Tibial artery (tissue), 4 donors: ENCODE measurements around the gene SLC24A3.

Experiments
- DNase-seq, 2 donors: peaks; one replicate each; pipeline ENCODE4 v3.0.0-alpha.2; 2019
- H3K27ac ChIP-seq, 2 donors: fragments of 200-600 bp; sonication (generic) in 1 of 2; 1 replicate in 1 of 2; 2 replicates in 1 of 2; pipeline ENCODE4 v1.5.1; 2018 to 2019; ENCODE audit warnings: mild to moderate bottlenecking in 1 of 2
- H3K27me3 ChIP-seq, 2 donors: fragments of 200-600 bp; sonication (generic) in 1 of 2; one replicate each; pipeline versions ENCODE4 v1.5.1 to v1.6.0; 2016 to 2019
- H3K36me3 ChIP-seq, 3 donors: fragments of 200-600 bp; sonication (generic) in 2 of 3; one replicate each; pipeline ENCODE4 v1.5.1; 2016 to 2019; ENCODE audit warnings: mild to moderate bottlenecking in 2 of 3
- H3K4me1 ChIP-seq, 4 donors: fragments of 200-600 bp; sonication (generic) in 2 of 4; 1 replicate in 3 of 4; 2 replicates in 1 of 4; pipeline ENCODE4 v1.5.1; 2016 to 2019
- H3K4me3 ChIP-seq, 2 donors: fragments of 200-600 bp; sonication (generic) in 1 of 2; 1 replicate in 1 of 2; 2 replicates in 1 of 2; pipeline ENCODE4 v1.5.1; 2018 to 2019; ENCODE audit warnings: mild to moderate bottlenecking in 2 of 2
- H3K9me3 ChIP-seq, 3 donors: fragments of 200-600 bp; sonication (generic) in 1 of 3; one replicate each; pipeline ENCODE4 v1.5.1; 2016 to 2019
- CTCF ChIP-seq, 2 experiments: fragments of 200-600 bp in 1 of 2; fragments of 450-650 bp in 1 of 2; IDR thresholded peaks; one replicate each; pipeline ENCODE4 v1.5.1; 2017 to 2019; ENCODE audit warnings: antibody characterized with exemption in 2 of 2, mild to moderate bottlenecking in 1 of 2, moderate library complexity in 1 of 2
- intact Hi-C: fragments of 100-400 bp; cut with DNase I; formaldehyde crosslinking; loops from one replicate; pipeline ENCODE4 v1.15.0; 2023; ENCODE audit warnings: low total_unique reads

SLC24A3 gene

GRCh38 chr20:19679900-19680495 lies 467.6 kb downstream of the SLC24A3 start:
- H3K27me3 ChIP-seq, result no peaks in the 10 kb centered on the region
- H3K9me3 ChIP-seq, result no peaks in the 10 kb centered on the region
- H3K27ac ChIP-seq, result no peak overlapping the region
- H3K4me1 ChIP-seq, result no peaks in the 10 kb centered on the region
- no peak overlapping the region for H3K4me3 ChIP-seq
- DNase-seq, result no peak
- no peak for TF ChIP-seq CTCF (IDR thresholded peaks at IDR 0.05)
- H3K36me3 ChIP-seq, result peaks cover 0 to 11% (median 3%) of the 10 kb centered on the region in 3 donors
- intact Hi-C loops, result no loop called here

- Histone ChIP-seq H3K27me3 (no peaks in the 10 kb centered on the region), H3K4me3 (no peak overlapping the region), H3K36me3 (peaks cover 0 to 26% (median 3%) of the 10 kb centered on the region in 3 donors), H3K4me1 (no peaks in the 10 kb centered on the region), H3K9me3 (no peaks in the 10 kb centered on the region), H3K27ac (no peak overlapping the region)
- no peak for TF ChIP-seq CTCF (IDR thresholded peaks at IDR 0.05)
- intact Hi-C loops, result no loop called here
- no peak for DNase-seq
These were observed 469.8 kb downstream of the SLC24A3 start for GRCh38 chr20:19682249-19682648.

GRCh38 chr20:19683188-19683587 lies 470.7 kb downstream of the SLC24A3 start:
- peaks cover 0 to 26% (median 3%) of the 10 kb centered on the region in 3 donors for H3K36me3 ChIP-seq
- H3K4me3 ChIP-seq, result no peak overlapping the region
- H3K27ac ChIP-seq, result no peak overlapping the region
- DNase-seq, result no peak
- H3K27me3 ChIP-seq, result no peaks in the 10 kb centered on the region
- intact Hi-C loops, result no loop called here
- TF ChIP-seq CTCF (IDR thresholded peaks at IDR 0.05), result no peak
- H3K9me3 ChIP-seq, result no peaks in the 10 kb centered on the region
- peaks cover 0 to 5% (median 1%) of the 10 kb centered on the region in 4 donors for H3K4me1 ChIP-seq

GRCh38 chr20:19683822-19684221 lies 471.4 kb downstream of the SLC24A3 start:
- intact Hi-C loops, result no loop called here
- no peak for TF ChIP-seq CTCF (IDR thresholded peaks at IDR 0.05)
- H3K27ac ChIP-seq, result no peak overlapping the region

DNA sequence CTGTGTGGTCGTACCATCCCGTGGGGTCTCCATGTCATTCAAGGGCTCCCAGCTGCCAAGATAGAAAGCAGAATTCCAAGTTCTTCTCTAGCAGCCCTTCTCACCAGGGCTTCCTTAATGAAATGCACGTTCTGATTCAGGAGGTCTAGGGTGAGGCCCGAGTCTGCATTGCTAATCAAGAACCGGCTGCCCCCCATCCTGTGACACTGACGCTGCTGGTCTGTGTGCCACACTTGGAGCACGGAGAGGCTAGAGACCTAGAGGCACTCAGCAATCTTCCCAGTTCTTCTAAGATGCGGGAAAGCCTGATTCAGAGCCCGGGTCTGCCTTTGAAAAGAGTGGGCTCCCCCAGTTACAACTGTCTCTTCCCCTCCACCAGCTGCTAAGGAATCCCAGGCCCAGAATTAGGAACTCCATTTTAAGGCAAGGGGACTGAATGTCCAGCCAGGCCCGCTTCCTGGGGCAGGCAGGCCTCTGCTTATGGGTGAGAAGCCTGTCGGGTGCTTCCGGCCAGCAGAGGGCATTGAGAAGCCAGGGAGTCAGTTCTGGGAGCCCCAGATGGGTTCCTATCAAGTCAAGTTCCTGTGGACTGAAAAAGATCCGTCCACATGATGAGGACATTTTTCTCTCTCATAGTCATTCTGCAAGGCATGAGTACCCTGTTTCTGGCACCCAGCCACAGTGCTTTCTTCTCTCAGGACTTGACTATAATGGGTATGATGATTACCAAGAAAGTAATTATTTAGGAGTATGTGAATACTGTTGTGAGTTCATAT lies 475.8 kb downstream of the SLC24A3 start:
- DNase-seq, result peak; percentile 78 to 88
- H3K27me3 ChIP-seq, result no peaks in the 10 kb centered on the region
- intact Hi-C loops, result no loop called here

More at GRCh38 chr20:19683822-19684221, 471.4 kb downstream of the SLC24A3 start:
- Histone ChIP-seq H3K36me3 (peaks cover 0 to 26% (median 3%) of the 10 kb centered on the region in 3 donors), H3K9me3 (no peaks in the 10 kb centered on the region), H3K27me3 (no peaks in the 10 kb centered on the region), H3K4me1 (peaks cover 0 to 10% (median 2%) of the 10 kb centered on the region in 4 donors), H3K4me3 (no peak overlapping the region)
- DNase-seq, result no peak

More for the DNA sequence above, 475.8 kb downstream of the SLC24A3 start:
- Histone ChIP-seq H3K27ac (peak overlapping the region; percentile 50 to 61), H3K36me3 (peaks cover 0 to 26% (median 0%) of the 10 kb centered on the region in 3 donors), H3K9me3 (no peaks in the 10 kb centered on the region), H3K4me1 (peaks cover 0 to 15% (median 2%) of the 10 kb centered on the region in 4 donors), H3K4me3 (no peak overlapping the region)
- peak; percentile 61 to 63 for TF ChIP-seq CTCF (IDR thresholded peaks at IDR 0.05)
